Thyroid gland (tissue), 4 donors: ENCODE results near the gene SPOPL.
"Not testable (repeated sequence)": the region's sequence is repeated elsewhere in the genome, so short reads cannot be mapped to it uniquely, and the experiment has no call there.

Experiments used
- CTCF ChIP-seq, 6 experiments: fragments of 200-600 bp in 3 of 6; fragments of 450-650 bp in 3 of 6; sonication (generic) in 3 of 6; IDR thresholded peaks; one replicate each; pipeline ENCODE4 v1.5.1; 2016 to 2019; ENCODE audit warnings: antibody characterized with exemption in 6 of 6, mild to moderate bottlenecking in 2 of 6, inconsistent platforms in 1 of 6, moderate library complexity in 1 of 6
- POLR2A ChIP-seq, 2 donors: fragments of 450-650 bp; IDR thresholded peaks; one replicate each; pipeline ENCODE4 v1.6.1; 2017; ENCODE audit warnings: antibody characterized with exemption in 2 of 2, mild to moderate bottlenecking in 2 of 2, moderate library complexity in 1 of 2

- not testable (repeated sequence) for TF ChIP-seq POLR2A, CTCF (IDR thresholded peaks at IDR 0.05)
Measured at GRCh38 chr2:138544206-138544605, 42.6 kb downstream of the SPOPL start.
